AG04450 (cell line): ENCODE data around the gene APMAP. TPM values are rescaled to one million over a fixed set of nuclear protein-coding genes. Genes with fewer than 3 reads are reported as not detected.
"Not testable (repeated sequence)": the region's sequence is repeated elsewhere in the genome, so short reads cannot be mapped to it uniquely, and the experiment has no call there.

ENCODE experiments used
- CTCF ChIA-PET: fragments of 300-600, 350-600 bp; formaldehyde crosslinking; extraction: SDS; loops from one replicate; lab custom pipeline; 2022; ENCODE audit warnings: antibody characterized with exemption, inconsistent platforms; lab: Charles Lee
- POLR2A ChIA-PET: fragments of 350-600 bp; formaldehyde crosslinking; extraction: SDS; loops from one replicate; lab custom pipeline; 2021; ENCODE audit warnings: antibody characterized with exemption, inconsistent platforms; lab: Yijun Ruan, JAX
- DNase-seq: peaks from one replicate; pipeline ENCODE4 v3.0.0-alpha.2; 2011; ENCODE audit warnings: low read depth, low spot score
- H3K27ac ChIP-seq: one replicate; pipeline ENCODE4 v1.5.1; 2012; ENCODE audit warnings: low read depth, low read length, control low read depth
- H3K27me3 ChIP-seq: one replicate; pipeline ENCODE4 v1.6.0; 2012; ENCODE audit warnings: low read length; ENCODE audit not compliant: control insufficient read depth, insufficient read depth
- H3K4me3 ChIP-seq: 2 replicates; pipeline ENCODE4 v1.5.1; 2011; ENCODE audit warnings: mild to moderate bottlenecking, low read depth, low read length, control low read depth
- H3K9me3 ChIP-seq: 2 replicates; pipeline ENCODE4 v1.5.1; 2012; ENCODE audit warnings: low read length; ENCODE audit not compliant: control insufficient read depth, insufficient read depth
- CTCF ChIP-seq: IDR thresholded peaks from 2 replicates; pipeline ENCODE4 v1.5.1; 2011; ENCODE audit warnings: low read depth, low read length, control low read depth, inconsistent platforms
- polyA plus RNA-seq: library from polyadenylated mRNA; depleted of rRNA; stranded (reverse); fragments of >200 nt; gene quantifications from 2 replicates; pipeline ENCODE4 v1.2.3, GENCODE V29; 2011

The APMAP gene
- polyA plus RNA-seq, 1 experiment: 94.5 TPM

- no peak for DNase-seq
- ChIA-PET CTCF (interaction anchor here (1.5 kb wide), 1 partner anchor 11 kb away, joined by 5 read pairs; no protein-coding TSS in a partner anchor), POLR2A (interaction anchor here (0.7 kb wide), 1 partner anchor 41 kb away, joined by 4 read pairs; no protein-coding TSS in a partner anchor)
- TF ChIP-seq CTCF: no peak
- Histone ChIP-seq H3K9me3 (no peaks in the 10 kb centered on the region), H3K27ac (no peak overlapping the region), H3K27me3 (peaks cover 4% of the 10 kb centered on the region), H3K4me3 (no peak overlapping the region)
Measured at GRCh38 chr20:25005220-25005619, 12.7 kb upstream of the APMAP start.

GRCh38 chr20:25003002-25003401, 10.5 kb upstream of the APMAP start:
- Histone ChIP-seq H3K9me3 (no peaks in the 10 kb centered on the region), H3K27me3 (peaks cover 9% of the 10 kb centered on the region), H3K27ac (no peak overlapping the region), H3K4me3 (no peak overlapping the region)
- ChIA-PET POLR2A (no interaction called here), CTCF (no interaction called here)
- DNase-seq: no peak
- TF ChIP-seq CTCF: no peak

GRCh38 chr20:25001323-25001722, 8.8 kb upstream of the APMAP start:
- DNase-seq, H3K27ac ChIP-seq, H3K4me3 ChIP-seq, CTCF ChIA-PET, H3K9me3 ChIP-seq: not testable (repeated sequence)
- H3K27me3 ChIP-seq: peaks cover 11% of the 10 kb centered on the region
- POLR2A ChIA-PET: interaction anchor here (0.5 kb wide), 1 partner anchor 70 kb away, joined by 3 read pairs; no protein-coding TSS in a partner anchor

- Histone ChIP-seq H3K9me3 (no peaks in the 10 kb centered on the region), H3K27me3 (peaks cover 16% of the 10 kb centered on the region), H3K4me3 (no peak overlapping the region), H3K27ac (no peak overlapping the region)
- DNase-seq: no peak
- ChIA-PET POLR2A (no interaction called here), CTCF (interaction anchor here (7.9 kb wide), 1 partner anchor 62 kb away, joined by 147 read pairs; no protein-coding TSS in a partner anchor)
- 0 out of 2 replicates have a peak, but pooled peaks have one; percentile 8 for TF ChIP-seq CTCF
Measured at GRCh38 chr20:25000268-25000801, 7.8 kb upstream of the APMAP start.

- no peak overlapping the region for H3K27ac ChIP-seq
- CTCF ChIA-PET: interaction anchor here (0.7 to 7.9 kb wide), 2 partner anchors 63 to 190 kb away, joined by 3 to 147 read pairs; no protein-coding TSS in a partner anchor
Measured at GRCh38 chr20:24999568-24999967, 7.0 kb upstream of the APMAP start.

More at GRCh38 chr20:24999568-24999967, 7.0 kb upstream of the APMAP start:
- peaks cover 16% of the 10 kb centered on the region for H3K27me3 ChIP-seq
- DNase-seq: no peak
- TF ChIP-seq CTCF: no peak
- no peaks in the 10 kb centered on the region for H3K9me3 ChIP-seq
- no peak overlapping the region for H3K4me3 ChIP-seq
- POLR2A ChIA-PET: no interaction called here
